22Rv1 (cell line): ENCODE measurements around the gene ATXN2L.

Source experiments
- H3K27ac ChIP-seq: fragments of 450-650 bp; 2 replicates; pipeline ENCODE4 v1.5.1; 2017
- ZFX ChIP-seq: fragments of 450-650 bp; IDR thresholded peaks from 2 replicates; pipeline ENCODE4 v1.6.1; 2017; ENCODE audit warnings: antibody characterized with exemption, borderline replicate concordance
- TF ChIP-seq, protein P1 (sequence below): fragments of 450-650 bp; IDR thresholded peaks from 2 replicates; pipeline ENCODE4 v1.5.1; 2017; ENCODE audit warnings: mild to moderate bottlenecking

The ATXN2L gene

DNA sequence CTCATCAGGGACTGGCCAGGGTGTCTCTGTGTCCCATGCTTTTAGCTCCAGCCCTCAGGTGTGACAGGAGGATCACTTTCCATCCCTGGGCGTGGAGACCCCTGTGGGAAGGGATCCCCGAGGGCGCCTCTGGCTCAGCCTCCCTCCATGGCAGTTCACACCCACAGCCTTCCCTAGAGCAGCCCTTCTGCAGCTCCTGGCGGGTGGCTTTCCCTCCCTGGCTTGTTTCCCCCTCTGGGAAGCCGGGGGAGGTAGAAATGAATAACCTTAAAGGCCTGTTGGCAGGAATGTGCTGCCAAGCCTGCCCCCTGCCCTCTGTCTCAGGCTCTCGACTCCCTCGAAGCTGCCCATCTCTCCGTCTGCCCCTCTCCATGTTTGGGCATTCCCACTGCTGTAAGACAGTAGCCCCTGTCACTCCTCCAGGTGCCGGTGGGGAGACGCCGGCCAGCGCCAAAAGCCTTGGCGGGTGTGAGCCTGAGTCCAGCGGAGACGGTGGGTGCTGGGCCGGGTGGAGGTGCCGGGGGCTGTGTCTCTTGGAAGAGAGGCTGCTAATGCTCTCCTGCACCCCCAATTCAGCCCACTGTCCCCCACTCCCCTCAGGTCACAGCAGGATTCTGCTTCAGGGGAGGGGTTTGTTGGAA lies 53.3 kb downstream of the ATXN2L start:
- TF ChIP-seq, protein P1, sequence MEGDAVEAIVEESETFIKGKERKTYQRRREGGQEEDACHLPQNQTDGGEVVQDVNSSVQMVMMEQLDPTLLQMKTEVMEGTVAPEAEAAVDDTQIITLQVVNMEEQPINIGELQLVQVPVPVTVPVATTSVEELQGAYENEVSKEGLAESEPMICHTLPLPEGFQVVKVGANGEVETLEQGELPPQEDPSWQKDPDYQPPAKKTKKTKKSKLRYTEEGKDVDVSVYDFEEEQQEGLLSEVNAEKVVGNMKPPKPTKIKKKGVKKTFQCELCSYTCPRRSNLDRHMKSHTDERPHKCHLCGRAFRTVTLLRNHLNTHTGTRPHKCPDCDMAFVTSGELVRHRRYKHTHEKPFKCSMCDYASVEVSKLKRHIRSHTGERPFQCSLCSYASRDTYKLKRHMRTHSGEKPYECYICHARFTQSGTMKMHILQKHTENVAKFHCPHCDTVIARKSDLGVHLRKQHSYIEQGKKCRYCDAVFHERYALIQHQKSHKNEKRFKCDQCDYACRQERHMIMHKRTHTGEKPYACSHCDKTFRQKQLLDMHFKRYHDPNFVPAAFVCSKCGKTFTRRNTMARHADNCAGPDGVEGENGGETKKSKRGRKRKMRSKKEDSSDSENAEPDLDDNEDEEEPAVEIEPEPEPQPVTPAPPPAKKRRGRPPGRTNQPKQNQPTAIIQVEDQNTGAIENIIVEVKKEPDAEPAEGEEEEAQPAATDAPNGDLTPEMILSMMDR, result no peak
- no peak for TF ChIP-seq ZFX
- H3K27ac ChIP-seq, result peak overlapping the region; percentile 40

DNA sequence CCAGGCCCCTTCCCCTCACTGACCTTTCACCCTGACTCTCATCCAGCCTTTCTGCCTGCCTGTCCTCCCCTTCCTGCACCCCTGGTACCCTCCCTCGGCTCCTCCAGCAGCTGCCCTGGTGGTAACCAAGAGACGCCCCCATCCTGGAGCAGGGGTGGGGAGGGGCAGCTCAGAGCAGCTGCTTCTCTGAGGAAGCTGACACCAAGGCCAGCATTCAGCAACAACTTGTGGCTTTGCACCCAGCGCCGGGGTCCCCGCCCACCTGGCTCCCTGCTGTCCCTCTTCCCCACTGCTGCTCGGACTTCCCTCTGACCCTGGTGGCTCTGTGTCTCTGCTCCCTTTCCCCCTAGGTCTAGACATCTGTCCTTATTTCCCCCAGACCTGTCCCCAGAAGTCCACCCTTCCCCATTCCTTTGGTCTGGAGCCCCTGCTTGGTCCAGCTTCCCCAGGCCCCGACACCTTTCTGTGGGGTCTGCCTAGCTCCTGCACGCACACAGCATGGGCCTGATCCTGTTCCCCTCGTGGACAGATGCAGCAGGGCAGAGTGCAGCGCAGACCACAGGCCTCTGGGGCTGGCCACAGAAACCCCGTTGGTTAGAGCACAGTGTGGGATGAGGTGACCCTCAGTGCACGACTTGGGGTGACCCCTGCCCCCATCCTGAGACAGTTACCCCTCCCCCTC lies 54.3 kb downstream of the ATXN2L start:
- no peak for TF ChIP-seq ZFX
- TF ChIP-seq, protein P1, result no peak
- H3K27ac ChIP-seq, result peak overlapping the region; percentile 40; the same call in 1 of the 2 replicates

- H3K27ac ChIP-seq, result no peak overlapping the region
- TF ChIP-seq, protein P1, result no peak
- no peak for TF ChIP-seq ZFX
Observed at GRCh38 chr16:28877655-28878000, 54.8 kb downstream of the ATXN2L start.

- H3K27ac ChIP-seq, result peak within 1 kb of the TSS; percentile 66
Observed at GRCh38 chr16:28878083-28878926, 55.5 kb downstream of the ATXN2L start, which contains the start of gene ATP2A1. ATP2A1 (plus strand) TSS chr16:28878488; CDS start chr16:28878672, 184 bp downstream.

GRCh38 chr16:28879261-28879840 lies 56.6 kb downstream of the ATXN2L start:
- TF ChIP-seq ZFX, result no peak
- TF ChIP-seq, protein P1, result no peak
- peak overlapping the region; percentile 66 for H3K27ac ChIP-seq

More at GRCh38 chr16:28878083-28878926, 55.5 kb downstream of the ATXN2L start, which contains the start of gene ATP2A1:
- TF ChIP-seq, protein P1, result no peak
- no peak for TF ChIP-seq ZFX

DNA sequence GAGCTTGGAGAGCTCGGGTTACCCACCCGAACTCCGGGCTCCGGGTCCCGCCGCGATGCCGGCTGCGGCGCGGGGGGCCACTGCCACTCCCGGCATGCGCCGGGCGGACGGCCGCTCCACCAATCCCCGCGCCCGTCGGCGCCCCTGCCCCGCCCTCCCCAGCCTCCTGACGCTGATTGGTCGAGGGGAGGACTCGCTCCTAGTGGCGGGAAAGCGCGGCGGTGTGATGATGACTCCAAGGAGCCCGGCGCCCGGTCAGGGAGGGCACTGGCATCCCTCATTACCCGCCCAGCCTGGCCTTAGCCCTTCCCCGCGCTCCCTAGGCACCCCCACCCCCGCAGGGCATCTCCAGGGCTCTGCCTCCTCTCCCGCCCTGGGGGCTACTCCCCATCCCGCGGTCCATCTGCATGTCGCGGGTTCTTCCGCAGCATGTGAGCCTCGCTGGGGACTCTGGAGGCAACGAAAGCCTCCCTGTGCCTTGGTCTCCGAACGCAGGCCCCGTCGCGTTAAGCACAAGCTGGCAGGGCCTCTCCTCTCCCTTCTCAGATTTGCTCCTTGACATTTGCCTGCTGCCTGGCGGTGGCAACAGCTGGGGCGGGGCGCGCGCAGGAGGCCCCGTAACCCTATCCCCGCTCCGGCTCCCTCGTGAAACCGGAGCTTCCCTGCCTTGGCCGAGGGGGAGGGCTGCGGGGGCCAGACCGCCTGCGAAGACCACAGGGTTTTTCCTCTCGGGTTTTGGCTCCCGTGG lies 57.2 kb downstream of the ATXN2L start:
- TF ChIP-seq, protein P1, result no peak
- TF ChIP-seq ZFX, result no peak
- H3K27ac ChIP-seq, result peak overlapping the region; percentile 66
